ENCODE results near the gene MS4A15. TPM values are rescaled to one million over a fixed set of nuclear protein-coding genes. Genes with fewer than 3 reads are reported as not detected.

The MS4A15 gene
- total RNA-seq, 1 donor from 2014 or later, result not detected

DNA sequence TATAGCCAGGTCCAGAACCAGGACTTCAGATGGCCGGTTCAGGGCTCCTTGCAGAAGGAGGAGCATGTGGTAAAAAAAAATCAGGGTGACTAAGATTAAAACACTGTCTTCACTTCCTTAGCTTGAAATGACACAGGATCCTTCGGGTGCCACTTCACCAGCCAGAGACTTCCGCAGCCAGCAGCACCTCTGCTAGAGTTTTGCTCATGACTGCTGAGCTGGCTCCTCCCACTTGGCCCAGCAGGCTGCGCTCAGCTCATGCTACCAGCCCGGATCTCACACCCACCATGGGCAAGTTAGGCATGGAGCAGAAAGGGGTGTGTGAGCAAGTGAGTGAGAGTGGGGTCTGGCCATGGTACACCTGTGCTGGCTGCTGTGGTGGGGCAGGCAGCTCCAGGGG lies 38.7 kb upstream of the MS4A15 start:
- Mint-ChIP-seq H3K4me1 (no peaks in the 10 kb centered on the region), H3K4me3 (no peak overlapping the region), H3K9me3 (peaks cover 3% of the 10 kb centered on the region), H3K27me3 (peaks cover 29% of the 10 kb centered on the region), H3K36me3 (ENCODE audit: low read depth) (no peaks in the 10 kb centered on the region), H3K27ac (no peak overlapping the region)
- DNase-seq (no peak), ATAC-seq (ENCODE audit: low read depth) (peak; percentile 69)
- POLR2A ChIA-PET, result no interaction called here
- CTCF ChIA-PET, result no interaction called here
- no peak for TF ChIP-seq CTCF (IDR thresholded peaks at IDR 0.05)
- intact Hi-C loops (cut with micrococcal nuclease), result no loop called here

DNA sequence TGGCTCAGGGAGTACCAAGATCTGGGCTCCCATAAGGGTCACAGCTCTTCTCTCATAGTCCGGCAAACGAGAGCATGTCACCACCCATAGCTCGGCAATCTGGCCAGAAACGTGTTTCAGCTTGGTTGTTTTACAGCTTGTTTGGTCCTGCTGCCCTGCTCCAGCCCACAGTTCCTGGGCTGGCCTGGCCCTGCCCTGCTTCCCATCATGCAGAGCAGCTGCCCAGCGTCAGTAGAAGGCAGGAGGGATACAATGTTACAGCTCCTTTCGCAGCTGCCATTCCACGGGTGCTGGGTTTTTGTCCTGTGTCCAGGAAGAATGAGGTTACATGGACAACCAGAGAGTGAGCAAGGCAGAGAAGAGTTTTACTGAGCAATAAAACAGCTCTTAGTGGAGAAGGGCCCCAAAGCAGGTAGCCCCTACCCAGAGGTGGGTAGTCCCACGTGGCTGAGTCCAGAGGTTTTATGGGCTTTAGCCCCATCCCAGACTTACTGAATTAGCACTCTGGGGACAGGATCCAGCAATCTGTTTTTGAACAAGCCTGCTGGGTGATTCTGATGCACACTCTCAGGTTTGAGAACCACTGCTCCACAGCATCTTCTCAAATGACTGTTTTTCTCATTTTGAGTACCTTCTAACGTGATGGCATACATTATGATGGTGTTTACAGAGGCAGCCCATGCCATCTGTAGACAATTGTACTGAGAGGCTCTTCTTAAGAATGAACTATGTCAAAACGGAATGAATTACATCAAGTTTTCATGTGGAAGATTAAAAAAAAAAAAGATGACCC lies 37.9 kb upstream of the MS4A15 start:
- ChIA-PET POLR2A (no interaction called here), CTCF (no interaction called here)
- ATAC-seq (ENCODE audit: low read depth) (no peak), DNase-seq (no peak)
- no peak for TF ChIP-seq CTCF (IDR thresholded peaks at IDR 0.05)
- Mint-ChIP-seq H3K4me3 (no peak overlapping the region), H3K27ac (no peak overlapping the region), H3K27me3 (peaks cover 24% of the 10 kb centered on the region), H3K9me3 (peaks cover 3% of the 10 kb centered on the region), H3K36me3 (ENCODE audit: low read depth) (no peaks in the 10 kb centered on the region), H3K4me1 (no peaks in the 10 kb centered on the region)
- intact Hi-C loops (cut with micrococcal nuclease), result no loop called here

- peaks cover 23% of the 10 kb centered on the region for H3K27me3 Mint-ChIP-seq
- no peak overlapping the region for H3K27ac Mint-ChIP-seq
- H3K36me3 Mint-ChIP-seq (ENCODE audit: low read depth), result no peaks in the 10 kb centered on the region
- ATAC-seq (ENCODE audit: low read depth) (no peak), DNase-seq (no peak)
- no peak overlapping the region for H3K4me3 Mint-ChIP-seq
- no peak for TF ChIP-seq CTCF (IDR thresholded peaks at IDR 0.05)
- ChIA-PET CTCF (no interaction called here), POLR2A (no interaction called here)
- H3K9me3 Mint-ChIP-seq, result peaks cover 3% of the 10 kb centered on the region
- intact Hi-C loops (cut with micrococcal nuclease), result no loop called here
- no peaks in the 10 kb centered on the region for H3K4me1 Mint-ChIP-seq
Measured at GRCh38 chr11:60719391-60719790, 37.3 kb upstream of the MS4A15 start.

DNA sequence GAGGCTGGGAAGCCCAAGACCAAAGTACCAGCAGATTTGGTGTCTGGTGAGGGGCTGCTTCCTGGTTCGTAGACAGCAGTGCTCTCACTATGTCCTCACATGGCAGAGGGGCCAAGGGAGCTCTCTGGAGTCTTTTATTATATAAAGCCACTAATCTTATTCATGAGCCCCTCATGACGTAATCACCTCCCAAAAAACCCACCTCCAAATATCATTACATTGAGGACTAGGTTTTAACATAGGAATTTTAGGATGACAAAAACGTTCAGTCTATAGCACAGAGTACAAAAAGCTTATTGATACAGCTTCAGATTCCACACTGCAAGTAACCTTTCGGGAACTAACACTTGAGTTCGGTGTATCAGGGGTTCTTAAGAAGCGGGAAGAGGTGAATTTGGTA lies 36.2 kb upstream of the MS4A15 start:
- Mint-ChIP-seq H3K4me1 (no peaks in the 10 kb centered on the region), H3K36me3 (ENCODE audit: low read depth) (no peaks in the 10 kb centered on the region), H3K4me3 (no peak overlapping the region), H3K9me3 (peaks cover 3% of the 10 kb centered on the region), H3K27ac (no peak overlapping the region), H3K27me3 (peaks cover 21% of the 10 kb centered on the region)
- intact Hi-C loops (cut with micrococcal nuclease), result no loop called here
- ATAC-seq (ENCODE audit: low read depth) (no peak), DNase-seq (no peak)
- no peak for TF ChIP-seq CTCF (IDR thresholded peaks at IDR 0.05)
- ChIA-PET CTCF (no interaction called here), POLR2A (no interaction called here)

DNA sequence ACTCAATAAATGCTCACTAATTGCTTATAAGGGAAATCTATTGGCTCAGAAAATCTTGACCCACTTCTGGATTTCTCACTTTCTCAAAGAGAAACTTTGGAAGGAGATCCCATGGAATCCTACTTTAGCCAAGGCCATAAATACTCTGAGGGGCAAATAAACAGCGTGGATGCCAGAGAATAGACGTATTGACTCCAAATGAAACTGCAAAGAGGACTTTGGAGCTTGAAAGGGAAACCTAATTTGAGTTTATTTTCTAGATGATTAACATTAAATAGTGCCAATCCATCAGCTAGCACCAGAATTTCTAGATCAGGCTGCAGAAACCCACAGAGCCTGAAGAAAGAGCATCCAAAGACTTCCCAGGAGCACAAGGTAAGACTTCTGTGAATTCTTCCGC lies 32.2 kb upstream of the MS4A15 start, which contains the start of gene MS4A18:
TSS of gene MS4A18 (plus strand) at position 301 of the 400 bp plus-strand sequence.
- ChIA-PET POLR2A (no interaction called here), CTCF (no interaction called here)
- Mint-ChIP-seq H3K4me1 (no peaks in the 10 kb centered on the region), H3K27me3 (peaks cover 28% of the 10 kb centered on the region), H3K36me3 (ENCODE audit: low read depth) (no peaks in the 10 kb centered on the region), H3K9me3 (no peaks in the 10 kb centered on the region), H3K4me3 (no peak within 1 kb of the TSS), H3K27ac (no peak within 1 kb of the TSS)
- intact Hi-C loops (cut with micrococcal nuclease), result no loop called here
- DNase-seq (no peak), ATAC-seq (ENCODE audit: low read depth) (no peak)
- TF ChIP-seq CTCF (IDR thresholded peaks at IDR 0.05), result no peak

All from activated B cell treated with CpG ODN at 0.5 μM for 24 hours (primary cell).